HepG2 (cell line): ENCODE measurements around the gene ARVCF. TPM values are rescaled to one million over a fixed set of nuclear protein-coding genes. Genes with fewer than 3 reads are reported as not detected.

Experiments used
- ATAC-seq: fragments of 200-7000 bp; cut with Tn5 transposase; 3 replicates; pipeline ENCODE4 v1.9.1; 2020; ENCODE audit warnings: mild to moderate bottlenecking, moderate library complexity
- BruUV-seq: library from RNA; stranded (reverse); fragments of 400-500 nt; replicated peaks from 2 replicates; lab custom pipeline; 2021; lab: Mats Ljungman, UMichigan
- CTCF ChIA-PET: fragments of 300-600 bp; formaldehyde crosslinking; extraction: SDS; loops from one replicate; lab custom pipeline; 2021; ENCODE audit warnings: low total read pairs, inconsistent platforms, low intra/inter-chr PET ratio; lab: Yijun Ruan, JAX
- POLR2A ChIA-PET: fragments of 350-600 bp; sonication (Branson Sonifier 250); formaldehyde crosslinking; loops from one replicate; lab custom pipeline; 2020; ENCODE audit warnings: antibody characterized with exemption, inconsistent platforms; lab: Yijun Ruan, JAX
- DNase-seq: peaks from one replicate; pipeline ENCODE4 v3.0.0-alpha.2; 2015; ENCODE audit warnings: low spot score
- FAIRE-seq: peaks from 3 replicates; lab custom pipeline; 2011; peaks lifted over from hg19 to GRCh38; lab: Jason Lieb, UNC
- H2AFZ ChIP-seq: one replicate; pipeline ENCODE4 v1.6.1; 2011; ENCODE audit warnings: low read length, inconsistent platforms
- H3K27ac ChIP-seq: fragments of 300-600 bp; 3 replicates; pipeline ENCODE4 v1.8.0; 2011; ENCODE audit warnings: mixed run types, mild to moderate bottlenecking, mixed read lengths, low read length, inconsistent platforms; ENCODE audit not compliant: insufficient read depth; ENCODE audit errors: extremely low read length
- H3K27me3 ChIP-seq, 2 experiments: fragments of 200-600 bp in 1 of 2; 2 replicates in 1 of 2; 3 replicates in 1 of 2; pipeline versions ENCODE4 v1.6.0 to v1.8.0; 2011; ENCODE audit warnings: low read length in 2 of 2, mild to moderate bottlenecking in 2 of 2, moderate library complexity in 2 of 2, inconsistent platforms in 1 of 2; ENCODE audit not compliant: insufficient read depth in 2 of 2, control insufficient read depth in 1 of 2
- H3K36me3 ChIP-seq, 2 experiments: fragments of 200-600 bp in 1 of 2; replicated peaks in 1 of 2; 2 replicates in 1 of 2; 3 replicates in 1 of 2; pipeline versions ENCODE4 v1.5.1 to v1.8.0; 2011; ENCODE audit warnings: low read length in 2 of 2, inconsistent platforms in 1 of 2; ENCODE audit not compliant: insufficient read depth in 2 of 2, control insufficient read depth in 1 of 2
- H3K4me1 ChIP-seq: 2 replicates; pipeline ENCODE4 v1.5.1; 2012; ENCODE audit warnings: low read length, inconsistent platforms; ENCODE audit not compliant: insufficient read depth
- H3K4me2 ChIP-seq: 2 replicates; pipeline ENCODE4 v1.6.0; 2011; ENCODE audit warnings: low read depth, low read length, inconsistent platforms
- H3K4me3 ChIP-seq, 3 experiments: fragments of 200-600 bp in 1 of 3; sonication (generic), shearing (Covaris generic) in 1 of 3; replicated peaks in 1 of 3; 2 replicates each; pipeline ENCODE4 v1.5.1; 2011 to 2016; ENCODE audit warnings: low read length in 3 of 3, inconsistent platforms in 2 of 3, low read depth in 2 of 3, mild to moderate bottlenecking in 2 of 3, control low read depth in 1 of 3, mixed read lengths in 1 of 3; ENCODE audit not compliant: insufficient read depth in 1 of 3
- H3K79me2 ChIP-seq: one replicate; pipeline ENCODE4 v1.6.1; 2011; ENCODE audit warnings: low read length, inconsistent platforms; ENCODE audit not compliant: insufficient read depth
- H3K9ac ChIP-seq: 2 replicates; pipeline ENCODE4 v1.6.0; 2011; ENCODE audit warnings: mild to moderate bottlenecking, low read depth, low read length, inconsistent platforms; ENCODE audit not compliant: insufficient read depth
- H3K9me3 ChIP-seq: 2 replicates; pipeline ENCODE4 v1.5.1; 2012; ENCODE audit warnings: mild to moderate bottlenecking, low read length
- H4K20me1 ChIP-seq: 2 replicates; pipeline ENCODE4 v1.6.0; 2011; ENCODE audit warnings: inconsistent platforms, mild to moderate bottlenecking, low read length, moderate library complexity; ENCODE audit not compliant: insufficient read depth
- AGO2 ChIP-seq: fragments of 200-400 bp; formaldehyde crosslinking; optimal IDR thresholded peaks from 2 replicates; pipeline ENCODE3; 2017; ENCODE audit warnings: mild to moderate bottlenecking, low read depth, low read length, moderate library complexity
- GLI4 ChIP-seq: sonication (generic); formaldehyde crosslinking; IDR thresholded peaks from 2 replicates; pipeline ENCODE4 v1.5.1; 2020; ENCODE audit warnings: missing genetic modification reagents, mild to moderate bottlenecking, moderate library complexity, borderline replicate concordance
- MED1 ChIP-seq: sonication (generic); formaldehyde crosslinking; IDR thresholded peaks from 2 replicates; pipeline ENCODE4 v1.4.0; 2020; ENCODE audit warnings: missing genetic modification reagents
- NFE2 ChIP-seq: sonication (generic); formaldehyde crosslinking; IDR thresholded peaks from 2 replicates; pipeline ENCODE4 v1.4.0; 2020; ENCODE audit warnings: missing genetic modification reagents
- NPAS2 ChIP-seq: sonication (generic); formaldehyde crosslinking; IDR thresholded peaks from 2 replicates; pipeline ENCODE4 v1.8.0; 2022; ENCODE audit warnings: mild to moderate bottlenecking, missing genetic modification reagents, borderline replicate concordance
- SRSF9 ChIP-seq: fragments of 200-400 bp; formaldehyde crosslinking; IDR thresholded peaks from 2 replicates; pipeline ENCODE4 v1.6.1; 2018; ENCODE audit warnings: borderline replicate concordance, mild to moderate bottlenecking, low read depth, low read length; ENCODE audit not compliant: insufficient read depth, poor library complexity, severe bottlenecking
- ZFAT ChIP-seq: sonication (generic); formaldehyde crosslinking; conservative IDR thresholded peaks from 2 replicates; pipeline ENCODE4 v1.8.1; 2023; ENCODE audit warnings: missing genetic modification reagents, inconsistent platforms
- ZNF24 ChIP-seq: fragments of 450-650 bp; IDR thresholded peaks from 2 replicates; pipeline ENCODE4 v1.6.1; 2017; ENCODE audit warnings: antibody characterized with exemption, mild to moderate bottlenecking
- ZNF282 ChIP-seq: fragments of 450-650 bp; IDR thresholded peaks from 2 replicates; pipeline ENCODE4 v1.6.1; 2018; ENCODE audit not compliant: partially characterized antibody
- WGBS: methylation state at CpG from one replicate; pipeline ENCODE4 v1.1.6; 2017; ENCODE audit warnings: low lambda C conversion rate; 5-methylcytosine and 5-hydroxymethylcytosine counted together
- in situ Hi-C: cut with HindIII; loops from 2 replicates; pipeline ENCODE4 v1.10.0; 2017; ENCODE audit warnings: low pct_unique_long_range_greater_than_20kb; ENCODE audit not compliant: extremely low pct_ligation_motif_present
- intact Hi-C: fragments of 100-400 bp; cut with micrococcal nuclease; formaldehyde crosslinking; loops from one replicate; pipeline ENCODE4 v1.10.0; 2022; ENCODE audit not compliant: unreplicated experiment
- polyA plus RNA-seq, 8 experiments: library from polyadenylated mRNA; depleted of rRNA in 3 of 8; stranded (reverse) in 7 of 8; unstranded in 1 of 8; fragments of >200 nt; fragmentation: Illumina TruSeq in 4 of 8; extraction: Trizol in 4 of 8; gene quantifications; 2 replicates each; pipeline versions ENCODE4 v1.2.1 to v1.2.3, GENCODE V29; 2011 to 2016; ENCODE audit warnings: low read depth in 4 of 8, missing spikeins in 1 of 8, mixed read lengths in 1 of 8; ENCODE audit not compliant: insufficient read depth in 1 of 8
- total RNA-seq, 5 experiments: library from RNA; depleted of rRNA; stranded (reverse); fragments of >200 nt; fragmentation: Illumina TruSeq; extraction: Trizol; gene quantifications; 2 replicates each; pipeline ENCODE4 v1.2.3, GENCODE V29; 2016; ENCODE audit warnings: low read depth in 1 of 5
- TF ChIP-seq, protein P1 (sequence below): sonication (generic); formaldehyde crosslinking; IDR thresholded peaks from 2 replicates; pipeline ENCODE4 v1.4.0; 2020; ENCODE audit warnings: missing genetic modification reagents

Gene ARVCF
- total and polyA plus RNA-seq, 2 of the 13 experiments (the other 11 are each of a cell fraction or from before 2014, with no cell fraction given): 16.4 to 17.7 TPM

DNA sequence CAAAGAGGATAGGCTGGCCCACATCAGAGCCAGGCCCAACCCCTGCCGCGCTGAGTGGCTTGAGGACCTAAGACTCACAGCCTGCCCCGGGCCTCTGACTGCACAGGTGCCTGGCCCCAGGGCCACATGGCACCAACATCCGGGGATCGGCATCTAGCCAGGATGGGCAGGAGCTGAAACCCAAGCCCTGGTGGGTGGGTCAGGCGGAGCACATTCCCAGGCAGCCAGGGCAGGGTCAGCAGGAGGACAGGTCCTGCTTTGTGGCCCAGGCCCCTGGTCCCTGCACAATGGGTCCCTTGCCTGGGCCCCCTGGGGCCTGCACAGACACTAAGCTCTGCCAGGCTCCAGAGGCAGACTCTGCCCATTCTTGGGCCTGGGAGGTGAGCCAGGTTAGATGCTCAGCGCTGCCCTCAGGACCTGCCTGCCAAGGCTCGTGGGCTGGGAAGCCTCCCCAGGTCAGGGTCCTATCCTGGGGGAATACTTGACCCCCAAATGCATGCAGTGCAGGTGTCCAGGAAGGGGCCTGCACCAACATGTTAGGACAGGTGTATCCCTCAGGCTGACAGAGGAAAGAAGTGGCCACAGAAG, 33.5 kb downstream of the ARVCF start:
- ChIA-PET POLR2A (no interaction called here), CTCF (no interaction called here)
- FAIRE-seq (no peak), DNase-seq (no peak), ATAC-seq (no peak)
- TF ChIP-seq, protein P1, sequence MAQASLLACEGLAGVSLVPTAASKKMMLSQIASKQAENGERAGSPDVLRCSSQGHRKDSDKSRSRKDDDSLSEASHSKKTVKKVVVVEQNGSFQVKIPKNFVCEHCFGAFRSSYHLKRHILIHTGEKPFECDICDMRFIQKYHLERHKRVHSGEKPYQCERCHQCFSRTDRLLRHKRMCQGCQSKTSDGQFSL (CRISPR knock-in tag): no peak
- TF ChIP-seq AGO2: peak; percentile 26
- no peak for TF ChIP-seq GLI4 (CRISPR knock-in tag)
- Histone ChIP-seq H3K36me3 (peaks cover 1 to 13% of the 10 kb centered on the region in 2 experiments; a peak in 2 of 5 replicates), H3K4me1 (peaks cover 18% of the 10 kb centered on the region), H2AFZ (no peak overlapping the region), H3K9me3 (no peaks in the 10 kb centered on the region), H4K20me1 (peaks cover 9% of the 10 kb centered on the region; the same call in 1 of the 2 replicates), H3K9ac (no peak overlapping the region), H3K4me2 (no peak overlapping the region), H3K4me3 (no peak overlapping the region), H3K79me2 (no peaks in the 10 kb centered on the region), H3K27me3 (no peaks in the 10 kb centered on the region), H3K27ac (no peak overlapping the region)
- in situ Hi-C loops: no loop called here
- WGBS: 94% methylated on average over 6 of the region's 8 CpGs
- no TSS peak for BruUV-seq
- intact Hi-C loops: no loop called here

DNA sequence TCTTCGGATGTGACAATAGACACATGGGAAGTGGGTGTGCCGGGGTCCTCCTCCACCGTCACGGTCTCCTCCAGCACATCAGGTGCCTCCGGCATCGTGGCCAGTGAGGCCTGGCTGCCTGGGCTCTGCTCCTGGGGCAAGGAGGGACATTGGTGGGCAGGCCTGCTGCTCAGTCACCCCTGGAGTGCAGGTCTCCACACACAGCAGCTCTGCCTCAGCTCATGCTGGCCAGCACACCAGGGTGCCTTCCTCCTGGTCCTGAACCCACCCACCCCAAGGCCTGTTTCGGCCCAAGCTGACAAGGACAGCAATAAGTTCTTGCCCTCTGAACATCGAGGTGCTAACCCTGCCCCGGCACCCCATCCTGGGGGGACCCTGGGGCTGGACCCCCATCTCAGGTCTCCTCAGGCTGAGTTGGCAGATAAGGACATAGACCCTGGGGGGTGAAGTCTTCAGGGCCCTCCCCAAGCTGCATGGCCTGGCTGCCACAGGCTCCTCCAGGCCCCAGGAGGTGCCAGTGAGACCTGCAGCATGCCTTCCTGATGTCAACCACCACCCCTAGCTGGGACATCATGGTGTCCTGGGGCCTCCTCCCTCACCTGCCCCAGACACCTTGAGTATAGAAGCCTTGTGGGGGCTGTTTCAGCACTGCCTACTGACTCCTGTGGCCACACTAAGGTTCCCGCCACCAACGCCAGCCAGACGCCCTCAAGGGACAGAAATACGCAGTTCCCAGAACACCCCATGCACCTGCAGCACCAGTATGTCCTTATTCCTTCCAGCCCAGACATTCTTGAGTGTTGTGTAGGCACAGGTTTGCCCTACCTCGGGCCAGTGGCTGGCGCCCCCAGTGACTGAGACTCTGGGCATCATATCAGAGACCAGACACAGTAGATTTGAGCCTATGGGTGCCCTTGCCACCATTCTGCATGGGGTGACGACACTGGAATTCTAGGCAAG, 34.4 kb downstream of the ARVCF start:
- Histone ChIP-seq H3K9ac (no peak overlapping the region), H2AFZ (no peak overlapping the region), H3K9me3 (no peaks in the 10 kb centered on the region), H3K4me1 (peaks cover 14% of the 10 kb centered on the region), H3K36me3 (peaks cover 1 to 13% of the 10 kb centered on the region in 2 experiments; a peak in 2 of 5 replicates), H3K27me3 (no peaks in the 10 kb centered on the region), H3K4me3 (no peak overlapping the region), H3K27ac (no peak overlapping the region), H4K20me1 (peaks cover 9% of the 10 kb centered on the region; the same call in 1 of the 2 replicates), H3K4me2 (no peak overlapping the region), H3K79me2 (no peaks in the 10 kb centered on the region)
- in situ Hi-C loops: no loop called here
- no peak for FAIRE-seq
- no peak for DNase-seq
- intact Hi-C loops: no loop called here
- CTCF ChIA-PET: no interaction called here
- no TSS peak for BruUV-seq
- 97% methylated on average over 9 of the region's 16 CpGs for WGBS
- POLR2A ChIA-PET: no interaction called here
- ATAC-seq: no peak
- TF ChIP-seq NFE2 (CRISPR knock-in tag): no peak
- no peak for TF ChIP-seq NPAS2
- no peak for TF ChIP-seq MED1 (CRISPR knock-in tag)
- TF ChIP-seq ZNF24: no peak
- TF ChIP-seq SRSF9: no peak
- no peak for TF ChIP-seq ZNF282
- no peak for TF ChIP-seq ZFAT (CRISPR knock-in tag)
